Activated CD8-positive, alpha-beta T cell treated with anti-CD3 and anti-CD28 coated beads, Interleukin-2, amount 10 ng/mL, durations not matched to agents 7 days and 5 days (primary cell): ENCODE measurements around the gene CBX5. TPM values are rescaled to one million over a fixed set of nuclear protein-coding genes. Genes with fewer than 3 reads are reported as not detected.

Experiments used
- ATAC-seq: fragments of 150-1000 bp; cut with Tn5 transposase; one replicate; pipeline ENCODE4 v1.10.0; 2021; ENCODE audit warnings: moderate library complexity
- CTCF ChIA-PET: fragments of 350-600 bp; sonication (Branson Sonifier 250); formaldehyde crosslinking; loops from one replicate; lab custom pipeline; 2021; ENCODE audit warnings: antibody characterized with exemption; lab: Charles Lee
- POLR2A ChIA-PET: fragments of 350-600 bp; sonication (Branson Sonifier 250); formaldehyde crosslinking; loops from one replicate; lab custom pipeline; 2021; ENCODE audit warnings: antibody characterized with exemption; lab: Charles Lee
- DNase-seq: peaks from one replicate; pipeline ENCODE4 v3.0.0-alpha.2; 2020
- H3K27ac Mint-ChIP-seq: one replicate; pipeline ENCODE4 v1.8.0; 2021; ENCODE audit warnings: mild to moderate bottlenecking, mixed read lengths
- H3K27me3 Mint-ChIP-seq: one replicate; pipeline ENCODE4 v1.8.0; 2021; ENCODE audit warnings: low read depth, mixed read lengths
- H3K36me3 Mint-ChIP-seq: one replicate; pipeline ENCODE4 v1.8.0; 2021; ENCODE audit warnings: low read depth, mixed read lengths
- H3K4me1 Mint-ChIP-seq: one replicate; pipeline ENCODE4 v1.8.0; 2021; ENCODE audit warnings: low read depth, mixed read lengths
- H3K4me3 Mint-ChIP-seq: one replicate; pipeline ENCODE4 v1.8.0; 2021; ENCODE audit warnings: mild to moderate bottlenecking, mixed read lengths
- H3K9me3 Mint-ChIP-seq: one replicate; pipeline ENCODE4 v1.8.0; 2022; ENCODE audit warnings: mixed read lengths; ENCODE audit not compliant: insufficient read depth
- total RNA-seq, 2 experiments: library from RNA; stranded (reverse); gene quantifications; one replicate each; pipeline ENCODE4 v1.2.3, GENCODE V29; 2021

CBX5 gene
- total RNA-seq, 2 experiments from 2014 or later, result 145 to 148 TPM

DNA sequence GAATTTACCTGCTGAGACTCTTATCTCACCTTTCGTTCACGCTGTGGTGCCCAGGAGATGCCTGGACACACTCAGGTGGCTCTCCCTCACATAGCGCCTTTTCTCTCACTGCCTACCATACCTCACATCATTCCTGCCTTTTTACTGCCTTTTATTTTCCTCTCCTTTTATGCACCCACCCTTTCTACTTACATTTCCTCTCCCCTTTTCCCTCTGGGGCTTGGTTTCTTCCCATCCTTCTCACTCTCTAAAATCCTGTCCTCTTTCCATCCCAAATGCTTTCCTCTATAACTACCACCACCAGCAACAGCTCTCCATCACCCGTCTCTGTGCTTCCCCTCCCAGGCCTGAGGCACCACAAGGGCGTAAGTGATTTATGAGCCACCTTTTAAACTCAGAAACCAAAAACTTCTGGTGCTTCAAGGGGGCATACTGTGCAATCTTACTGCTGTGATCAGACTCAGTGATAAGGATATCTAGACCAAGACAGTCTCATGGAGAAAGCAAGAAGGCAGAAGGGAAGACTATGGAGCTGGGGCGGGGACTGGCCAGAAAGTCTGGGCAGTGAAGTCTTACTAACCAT lies 58.4 kb downstream of the CBX5 start:
- Mint-ChIP-seq H3K4me1 (peaks cover 17% of the 10 kb centered on the region), H3K27me3 (peaks cover 18% of the 10 kb centered on the region), H3K9me3 (no peaks in the 10 kb centered on the region), H3K4me3 (no peak overlapping the region), H3K36me3 (no peaks in the 10 kb centered on the region), H3K27ac (no peak overlapping the region)
- DNase-seq, result no peak
- POLR2A ChIA-PET, result no interaction called here
- CTCF ChIA-PET, result interaction anchor here (1.2 to 2.6 kb wide), 7 partner anchors 10 to 160 kb away, joined by 4 to 10 read pairs (median 7); no protein-coding TSS in a partner anchor
- ATAC-seq, result no peak

DNA sequence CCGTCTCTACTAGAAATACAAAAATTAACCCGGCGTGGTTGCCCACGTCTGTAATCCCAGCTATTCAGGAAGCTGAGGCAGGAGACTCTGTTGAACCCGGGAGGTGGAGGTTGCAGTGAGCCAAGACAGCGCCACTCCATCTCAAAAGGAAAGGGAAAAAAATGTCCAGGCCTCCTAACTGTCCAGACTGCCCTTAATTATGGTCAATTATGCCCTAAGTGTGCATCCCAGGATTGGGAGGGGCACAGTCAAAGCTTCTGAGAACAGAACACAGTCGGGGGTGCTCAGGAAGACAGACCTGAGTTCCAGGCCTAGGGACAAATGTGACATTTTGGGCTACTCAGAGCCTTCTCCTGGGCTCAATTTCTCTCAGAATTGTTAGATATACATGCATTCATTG lies 59.4 kb downstream of the CBX5 start:
- ATAC-seq, result no peak
- Mint-ChIP-seq H3K4me3 (no peak overlapping the region), H3K36me3 (no peaks in the 10 kb centered on the region), H3K9me3 (no peaks in the 10 kb centered on the region), H3K27ac (no peak overlapping the region), H3K27me3 (peaks cover 18% of the 10 kb centered on the region), H3K4me1 (peaks cover 27% of the 10 kb centered on the region)
- DNase-seq, result no peak
- ChIA-PET CTCF (interaction anchor here (0.8 to 2.6 kb wide), 13 partner anchors 8 to 189 kb away, joined by 3 to 11 read pairs (median 6); partner anchors contain the start of gene COPZ1), POLR2A (no interaction called here)

DNA sequence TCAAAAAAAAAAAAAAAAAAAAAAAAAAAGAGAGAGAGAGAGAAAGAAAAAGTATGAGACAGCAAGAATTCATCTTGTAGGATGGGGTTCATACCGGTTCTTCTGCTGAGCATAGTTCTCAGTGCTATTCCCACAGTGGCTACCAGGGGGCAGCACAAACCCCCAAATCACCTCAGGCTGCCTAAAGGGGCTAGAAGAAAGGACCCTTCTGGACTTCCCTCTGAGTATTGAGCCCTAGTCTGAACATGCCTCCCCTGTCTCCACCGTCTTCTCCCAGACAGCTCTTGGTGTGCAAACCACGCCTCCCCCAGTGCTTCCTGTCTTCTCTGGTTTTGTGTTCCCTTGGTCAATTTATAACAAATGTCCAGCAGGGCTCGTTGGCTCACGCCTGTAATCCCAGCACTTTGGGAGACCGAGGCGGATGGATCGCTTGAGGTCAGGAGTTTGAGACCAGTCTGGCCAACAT lies 59.8 kb downstream of the CBX5 start:
- peaks cover 31% of the 10 kb centered on the region for H3K4me1 Mint-ChIP-seq
- no peak overlapping the region for H3K4me3 Mint-ChIP-seq
- no peaks in the 10 kb centered on the region for H3K9me3 Mint-ChIP-seq
- CTCF ChIA-PET, result interaction anchor here (0.8 to 2.6 kb wide), 16 partner anchors 9 to 188 kb away, joined by 3 to 11 read pairs (median 6); partner anchors contain the start of gene COPZ1
- no peak overlapping the region for H3K27ac Mint-ChIP-seq
- ATAC-seq, result peak; percentile 45
- peak; percentile 78 for DNase-seq
- H3K36me3 Mint-ChIP-seq, result no peaks in the 10 kb centered on the region
- peaks cover 18% of the 10 kb centered on the region for H3K27me3 Mint-ChIP-seq
- POLR2A ChIA-PET, result no interaction called here

DNA sequence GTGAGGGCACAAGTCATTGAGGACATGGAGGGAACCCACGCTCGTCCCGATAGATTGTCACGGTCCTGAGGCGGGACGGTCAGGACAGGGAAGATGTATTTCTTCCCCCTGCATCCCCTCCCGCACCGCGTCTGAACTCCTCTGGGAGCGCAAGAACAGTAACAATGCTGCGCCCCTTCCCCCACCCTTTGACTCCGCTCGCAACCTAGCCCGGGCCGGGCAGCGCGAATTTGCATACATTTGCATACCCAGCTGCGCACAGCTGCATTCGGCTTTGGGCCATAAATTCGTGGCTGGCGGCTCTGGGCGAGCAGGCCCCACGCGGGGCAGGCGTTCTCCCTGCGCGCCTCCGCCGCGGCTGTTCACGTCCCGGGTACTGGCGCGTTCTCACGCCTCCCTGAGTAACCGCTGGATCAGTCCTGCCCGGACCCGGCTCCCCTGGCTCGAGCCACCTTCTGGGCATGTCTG lies 62.1 kb downstream of the CBX5 start:
- POLR2A ChIA-PET, result no interaction called here
- peaks cover 27% of the 10 kb centered on the region for H3K27me3 Mint-ChIP-seq
- no peaks in the 10 kb centered on the region for H3K36me3 Mint-ChIP-seq
- CTCF ChIA-PET, result interaction anchor here (1.1 to 2.4 kb wide), 5 partner anchors 10 to 178 kb away, joined by 3 to 10 read pairs (median 4); no protein-coding TSS in a partner anchor
- H3K4me1 Mint-ChIP-seq, result peaks cover 43% of the 10 kb centered on the region
- peak overlapping the region; percentile 65 for H3K4me3 Mint-ChIP-seq
- peak overlapping the region; percentile 31 for H3K27ac Mint-ChIP-seq
- ATAC-seq (no peak), DNase-seq (no peak)
- H3K9me3 Mint-ChIP-seq, result no peaks in the 10 kb centered on the region

DNA sequence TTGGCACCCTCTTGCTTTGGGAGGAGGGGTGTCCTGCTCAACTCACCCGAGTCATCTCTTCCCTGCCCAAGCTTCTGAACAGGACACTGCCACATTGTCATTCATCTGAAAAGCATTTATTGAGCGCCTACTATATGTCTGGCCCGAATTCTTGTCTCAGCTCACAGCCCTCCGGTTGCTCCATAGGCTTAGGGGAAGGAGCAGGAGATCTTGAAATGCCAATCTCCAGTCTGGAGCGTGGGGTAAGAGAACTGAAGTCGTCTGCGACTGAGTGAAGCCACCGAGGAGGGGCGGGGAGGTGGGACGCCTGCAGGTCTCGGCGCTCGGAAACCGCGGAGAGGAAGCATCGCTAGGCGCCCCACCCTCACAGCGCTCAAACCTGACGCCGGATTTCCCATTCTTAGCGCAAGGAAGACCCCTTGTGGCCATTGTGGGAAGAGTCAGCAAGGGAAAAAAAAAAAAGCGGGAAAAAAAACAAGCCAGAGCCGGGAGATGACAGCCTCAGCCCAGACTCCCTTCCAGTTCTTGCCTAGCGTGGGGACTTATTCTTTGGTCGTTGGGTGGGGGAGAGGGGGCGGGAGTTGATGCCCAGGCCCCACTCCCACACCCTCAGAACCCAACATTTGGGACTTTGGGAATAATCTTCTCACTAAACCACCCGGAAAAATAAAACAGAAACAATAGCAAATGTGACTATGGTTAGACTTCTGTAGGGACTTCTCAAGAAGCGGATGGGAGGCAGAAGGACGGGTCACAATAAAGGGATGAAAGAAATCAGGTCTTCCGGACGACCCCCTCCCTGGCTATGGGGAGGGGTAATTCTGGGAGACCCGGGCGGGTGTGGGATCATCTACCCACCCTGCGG lies 62.9 kb downstream of the CBX5 start:
- ATAC-seq, result peak; percentile 77

DNA sequence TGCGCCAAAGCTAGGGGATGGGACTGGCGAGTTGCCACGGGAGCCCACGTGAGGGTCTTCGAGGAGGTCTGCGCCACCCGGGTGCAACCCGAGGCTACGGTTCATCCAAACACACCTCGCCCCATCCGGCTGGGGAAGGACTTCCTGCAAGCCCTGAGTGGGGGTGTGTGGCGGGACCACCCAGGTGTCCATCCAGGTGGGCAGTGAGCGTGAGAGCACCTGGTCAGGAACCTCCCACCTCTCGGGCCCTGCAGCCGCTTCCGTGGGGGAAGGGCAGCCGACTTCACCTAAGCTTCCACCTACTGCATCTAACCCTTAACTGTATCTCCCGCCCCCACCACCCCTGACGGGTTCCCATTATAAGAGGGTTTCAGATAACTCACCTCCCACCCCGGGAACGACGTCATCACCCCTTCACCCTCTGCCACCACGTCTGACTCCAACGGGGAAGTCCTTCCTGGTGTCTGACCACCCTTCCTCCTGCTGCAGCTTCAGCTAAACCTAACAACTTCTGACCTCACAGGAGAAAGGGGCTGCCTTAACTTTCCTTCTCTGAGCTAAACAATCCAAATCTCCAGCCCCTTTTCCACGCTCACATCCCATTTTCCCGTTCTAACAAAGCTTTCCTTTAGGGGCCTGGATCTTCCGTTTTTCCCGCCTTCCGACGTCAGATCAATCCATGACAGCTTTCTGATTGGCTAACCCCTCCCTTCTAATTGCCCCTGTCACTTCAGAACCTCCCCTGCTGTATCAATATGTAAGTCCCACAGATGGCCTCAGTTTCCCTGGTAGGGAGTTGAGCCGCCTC lies 63.7 kb downstream of the CBX5 start:
- H3K27ac Mint-ChIP-seq, result peak overlapping the region; percentile 76
- ATAC-seq, result peak; percentile 14

More for the DNA sequence above, 62.9 kb downstream of the CBX5 start:
- H3K4me3 Mint-ChIP-seq, result peak overlapping the region; percentile 65
- peaks cover 28% of the 10 kb centered on the region for H3K27me3 Mint-ChIP-seq
- H3K27ac Mint-ChIP-seq, result peak overlapping the region; percentile 76
- POLR2A ChIA-PET, result interaction anchor here (0.9 to 1.2 kb wide), 2 partner anchors 65 to 135 kb away, joined by 3 to 5 read pairs; no protein-coding TSS in a partner anchor
- no peaks in the 10 kb centered on the region for H3K36me3 Mint-ChIP-seq
- peak; percentile 89 for DNase-seq
- H3K4me1 Mint-ChIP-seq, result peaks cover 43% of the 10 kb centered on the region
- no peaks in the 10 kb centered on the region for H3K9me3 Mint-ChIP-seq
- CTCF ChIA-PET, result interaction anchor here (0.8 to 5.1 kb wide), 31 partner anchors 10 to 264 kb away, joined by 3 to 39 read pairs (median 4); partner anchors contain the start of genes COPZ1, HOXC10, HOXC4 and HOXC5

DNA sequence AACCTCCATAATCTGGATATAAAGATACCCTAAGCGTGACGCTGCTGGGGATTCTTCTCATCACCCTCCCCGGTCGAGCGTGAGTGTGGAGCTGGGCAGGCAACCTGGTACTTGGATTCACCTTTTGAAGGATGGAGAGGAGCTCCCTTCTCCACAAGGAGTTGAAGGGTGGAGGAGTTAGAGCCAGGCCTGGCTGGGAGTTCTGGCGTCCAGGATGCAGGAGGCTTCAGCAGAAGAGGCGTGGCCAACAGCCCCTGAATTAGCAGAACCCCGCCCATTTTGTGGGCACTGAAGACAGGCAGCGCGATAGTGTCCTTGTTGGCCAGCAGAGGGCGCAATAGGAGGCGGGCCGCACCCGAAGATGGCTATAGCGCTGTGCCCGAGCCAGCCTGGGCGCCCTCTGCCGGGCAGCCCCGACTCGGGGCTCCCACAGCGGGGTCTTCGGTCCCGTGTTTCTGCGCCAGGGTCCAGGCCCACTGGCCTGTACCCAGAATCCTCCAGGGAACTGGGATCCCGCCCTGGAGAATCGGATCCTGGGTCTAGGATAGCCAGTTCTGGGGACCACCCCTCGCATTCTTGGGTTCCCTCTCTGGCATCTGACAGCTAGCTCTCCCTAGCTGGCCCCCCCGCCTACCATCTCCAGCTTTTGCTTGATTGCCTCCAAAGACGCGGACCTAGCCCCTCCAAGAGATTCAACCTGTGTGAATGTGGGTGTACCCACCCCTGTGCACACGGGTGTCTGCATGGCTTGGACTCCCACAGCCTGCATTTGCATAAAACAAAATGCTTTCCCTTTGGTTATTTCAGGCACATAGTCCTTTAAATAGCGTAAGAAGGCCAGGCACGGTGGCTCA lies 65.1 kb downstream of the CBX5 start:
- peak; percentile 96 for DNase-seq
- Mint-ChIP-seq H3K27ac (peak overlapping the region; percentile 21), H3K27me3 (peaks cover 39% of the 10 kb centered on the region), H3K36me3 (no peaks in the 10 kb centered on the region), H3K9me3 (no peaks in the 10 kb centered on the region), H3K4me3 (peak overlapping the region; percentile 69), H3K4me1 (peaks cover 43% of the 10 kb centered on the region)
- POLR2A ChIA-PET, result interaction anchor here (0.9 kb wide), 1 partner anchor 65 kb away, joined by 6 read pairs; the partner anchor contains the start of genes CBX5 and HNRNPA1
- CTCF ChIA-PET, result interaction anchor here (0.6 to 5.1 kb wide), 56 partner anchors 8 to 471 kb away, joined by 3 to 39 read pairs (median 4); partner anchors contain the start of genes CBX5, COPZ1, HNRNPA1 and HOXC10
- ATAC-seq, result peak; percentile 87

More for the DNA sequence above, 63.7 kb downstream of the CBX5 start:
- DNase-seq, result peak; percentile 72
- H3K9me3 Mint-ChIP-seq, result no peaks in the 10 kb centered on the region
- ChIA-PET CTCF (interaction anchor here (0.7 to 5.1 kb wide), 39 partner anchors 9 to 263 kb away, joined by 3 to 39 read pairs (median 4); partner anchors contain the start of genes COPZ1, HOXC10, HOXC4 and HOXC5), POLR2A (interaction anchor here (0.9 to 1.2 kb wide), 2 partner anchors 65 to 136 kb away, joined by 3 to 5 read pairs; no protein-coding TSS in a partner anchor)
- peak overlapping the region; percentile 65 for H3K4me3 Mint-ChIP-seq
- peaks cover 32% of the 10 kb centered on the region for H3K27me3 Mint-ChIP-seq
- peaks cover 43% of the 10 kb centered on the region for H3K4me1 Mint-ChIP-seq
- no peaks in the 10 kb centered on the region for H3K36me3 Mint-ChIP-seq

DNA sequence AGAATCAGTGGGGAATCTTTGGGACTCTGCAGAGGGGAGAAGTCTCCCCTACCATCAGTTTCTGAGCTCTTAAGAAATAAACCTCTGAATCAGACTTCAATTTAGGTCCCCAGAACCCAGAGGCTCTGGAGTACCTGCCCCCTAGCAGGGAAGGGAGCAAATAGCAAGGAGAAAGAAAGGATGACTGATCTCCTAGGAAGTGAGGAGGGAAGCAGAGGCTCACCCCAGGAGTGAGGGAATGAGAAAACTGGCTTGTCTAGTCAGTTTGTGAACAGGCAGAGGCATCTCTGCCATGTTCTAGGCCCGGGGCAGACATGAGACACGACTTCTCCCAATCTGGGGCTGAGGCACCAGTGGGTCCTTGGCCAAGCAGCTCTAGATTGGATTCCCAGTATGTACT lies 66.8 kb downstream of the CBX5 start:
- peaks cover 34% of the 10 kb centered on the region for H3K27me3 Mint-ChIP-seq

DNA sequence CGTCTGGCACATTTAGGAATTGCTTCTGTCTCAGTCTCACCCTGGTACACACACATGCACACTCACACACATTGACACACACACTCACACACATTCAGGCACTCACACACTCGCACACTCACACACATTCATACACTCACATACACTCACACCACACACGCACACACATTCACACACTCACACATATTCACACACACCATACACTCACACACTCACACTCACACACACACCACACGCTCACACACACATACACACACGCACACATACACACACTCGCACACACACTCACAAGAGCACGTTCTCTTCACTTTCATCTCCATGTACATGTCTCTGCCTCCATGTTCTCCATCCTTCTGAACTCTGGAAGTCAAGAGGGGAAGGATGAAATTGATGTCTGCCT lies 68.0 kb downstream of the CBX5 start:
- ATAC-seq, result no peak
- H3K9me3 Mint-ChIP-seq, result no peaks in the 10 kb centered on the region
- H3K4me3 Mint-ChIP-seq, result no peak overlapping the region
- POLR2A ChIA-PET, result no interaction called here
- H3K27ac Mint-ChIP-seq, result no peak overlapping the region
- H3K27me3 Mint-ChIP-seq, result peaks cover 33% of the 10 kb centered on the region
- peaks cover 34% of the 10 kb centered on the region for H3K4me1 Mint-ChIP-seq
- CTCF ChIA-PET, result interaction anchor here (1.1 kb wide), 1 partner anchor 19 kb away, joined by 3 read pairs; no protein-coding TSS in a partner anchor
- DNase-seq, result no peak
- no peaks in the 10 kb centered on the region for H3K36me3 Mint-ChIP-seq

More for the DNA sequence above, 66.8 kb downstream of the CBX5 start:
- H3K4me1 Mint-ChIP-seq, result peaks cover 38% of the 10 kb centered on the region
- no peak for ATAC-seq
- H3K36me3 Mint-ChIP-seq, result no peaks in the 10 kb centered on the region
- no peaks in the 10 kb centered on the region for H3K9me3 Mint-ChIP-seq
- H3K27ac Mint-ChIP-seq, result no peak overlapping the region
- ChIA-PET CTCF (interaction anchor here (1.1 to 5.1 kb wide), 7 partner anchors 11 to 221 kb away, joined by 3 to 27 read pairs (median 4); partner anchors contain the start of gene HOXC5), POLR2A (no interaction called here)
- DNase-seq, result no peak
- no peak overlapping the region for H3K4me3 Mint-ChIP-seq

DNA sequence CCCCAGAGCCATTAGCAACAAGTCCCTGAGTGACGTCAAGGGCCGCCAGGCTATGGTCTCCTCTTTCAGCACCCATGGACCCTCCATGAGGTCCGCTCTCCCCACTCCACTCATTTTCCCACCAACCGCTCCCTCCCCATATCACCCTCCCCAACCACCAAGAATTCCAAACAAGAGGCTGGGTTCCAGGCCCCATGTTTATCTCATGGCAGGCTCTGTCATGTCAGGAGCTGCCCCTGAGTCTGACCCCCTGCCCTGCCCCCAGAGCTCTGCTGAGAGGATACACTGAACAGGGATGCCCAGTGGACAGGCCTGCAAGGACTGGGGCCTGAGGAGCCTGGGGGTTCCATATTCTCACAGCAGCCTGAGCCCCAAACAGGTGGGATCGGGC lies 69.5 kb downstream of the CBX5 start:
- Mint-ChIP-seq H3K4me3 (no peak overlapping the region), H3K36me3 (no peaks in the 10 kb centered on the region), H3K4me1 (peaks cover 18% of the 10 kb centered on the region), H3K9me3 (no peaks in the 10 kb centered on the region), H3K27me3 (peaks cover 41% of the 10 kb centered on the region), H3K27ac (no peak overlapping the region)
- DNase-seq (no peak), ATAC-seq (no peak)
- POLR2A ChIA-PET, result no interaction called here
- CTCF ChIA-PET, result interaction anchor here (0.8 kb wide), 2 partner anchors 9 to 14 kb away, joined by 3 read pairs; no protein-coding TSS in a partner anchor
